ENCODE measurements around the gene MYO9A. TPM values are rescaled to one million over a fixed set of nuclear protein-coding genes. Genes with fewer than 3 reads are reported as not detected.

MYO9A gene
- total RNA-seq, 1 donor from 2014 or later, result 79.5 TPM

GRCh38 chr15:72127724-72128322 is 9.9 kb upstream of the MYO9A start:
- no peak for TF ChIP-seq CTCF (IDR thresholded peaks at IDR 0.05; ENCODE audit: unreplicated experiment)
- Mint-ChIP-seq H3K36me3 (no peaks in the 10 kb centered on the region), H3K4me3 (no peak overlapping the region), H3K4me1 (peaks cover 2% of the 10 kb centered on the region), H3K9me3 (no peaks in the 10 kb centered on the region), H3K27me3 (ENCODE audit: low read depth) (no peaks in the 10 kb centered on the region), H3K27ac (no peak overlapping the region)
- no peak for DNase-seq (ENCODE audit: low spot score in 2 of 2, unreplicated experiment in 2 of 2)

GRCh38 chr15:72124218-72124617 is 6.3 kb upstream of the MYO9A start:
- no peak overlapping the region for H3K27ac Mint-ChIP-seq

GRCh38 chr15:72117486-72118016 is 399 bp downstream of the MYO9A start:
- Mint-ChIP-seq H3K27me3 (ENCODE audit: low read depth) (no peaks in the 10 kb centered on the region), H3K9me3 (no peaks in the 10 kb centered on the region), H3K36me3 (no peaks in the 10 kb centered on the region), H3K4me3 (peak overlapping the region; percentile 95), H3K27ac (peak overlapping the region; percentile 97), H3K4me1 (peaks cover 51% of the 10 kb centered on the region)
- TF ChIP-seq CTCF (IDR thresholded peaks at IDR 0.05; ENCODE audit: unreplicated experiment), result no peak
- peak in 1 of 2 experiments; percentile 54 for DNase-seq (ENCODE audit: low spot score in 2 of 2, unreplicated experiment in 2 of 2)

More at GRCh38 chr15:72124218-72124617, 6.3 kb upstream of the MYO9A start:
- Mint-ChIP-seq H3K36me3 (no peaks in the 10 kb centered on the region), H3K4me1 (peaks cover 9% of the 10 kb centered on the region), H3K9me3 (no peaks in the 10 kb centered on the region), H3K4me3 (no peak overlapping the region), H3K27me3 (ENCODE audit: low read depth) (no peaks in the 10 kb centered on the region)
- TF ChIP-seq CTCF (IDR thresholded peaks at IDR 0.05; ENCODE audit: unreplicated experiment), result no peak
- DNase-seq (ENCODE audit: low spot score in 2 of 2, unreplicated experiment in 2 of 2), result no peak

DNA sequence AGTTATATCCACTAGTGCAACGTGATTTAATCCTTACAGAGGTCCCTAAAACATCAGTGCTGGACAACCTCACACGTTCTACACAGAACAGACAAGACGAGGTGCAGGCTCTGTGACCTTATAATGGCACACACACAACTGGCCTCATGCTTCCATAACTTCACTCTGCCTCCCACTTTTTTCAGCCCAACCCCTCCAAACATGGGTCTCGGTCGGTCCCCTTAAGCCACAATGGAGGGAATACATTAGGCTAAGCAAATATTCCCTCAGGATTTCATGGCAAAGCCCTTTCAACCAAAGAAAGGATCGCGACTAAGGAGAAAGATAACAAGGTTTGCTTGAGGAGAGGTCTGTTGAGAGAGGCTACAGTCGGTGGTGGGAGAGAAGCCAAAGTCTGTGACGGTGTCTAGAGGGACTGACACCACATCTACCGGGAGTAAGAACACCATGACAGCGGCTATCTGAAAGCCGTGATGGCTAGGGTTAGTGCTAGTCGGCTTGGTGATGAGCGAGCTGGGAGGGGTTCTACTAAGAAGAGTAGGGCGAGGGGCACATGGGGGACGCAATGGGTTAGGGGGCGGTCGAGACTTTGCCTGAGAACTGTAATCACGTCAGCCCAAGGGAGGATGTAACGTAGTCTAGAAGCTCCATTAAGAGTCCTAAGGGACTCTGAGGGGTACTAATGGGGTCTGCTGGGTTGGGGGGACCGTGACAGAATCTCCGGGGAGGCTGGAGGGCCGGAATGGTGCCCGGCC is 1.0 kb downstream of the MYO9A start:
- peak overlapping the region; percentile 95 for H3K4me3 Mint-ChIP-seq
- H3K9me3 Mint-ChIP-seq, result no peaks in the 10 kb centered on the region
- H3K4me1 Mint-ChIP-seq, result peaks cover 56% of the 10 kb centered on the region
- no peak for TF ChIP-seq CTCF (IDR thresholded peaks at IDR 0.05; ENCODE audit: unreplicated experiment)
- H3K36me3 Mint-ChIP-seq, result no peaks in the 10 kb centered on the region
- H3K27ac Mint-ChIP-seq, result peak overlapping the region; percentile 97
- DNase-seq (ENCODE audit: low spot score in 2 of 2, unreplicated experiment in 2 of 2), result peak in 1 of 2 experiments; percentile 24
- no peaks in the 10 kb centered on the region for H3K27me3 Mint-ChIP-seq (ENCODE audit: low read depth)

- Mint-ChIP-seq H3K4me1 (peaks cover 48% of the 10 kb centered on the region), H3K9me3 (no peaks in the 10 kb centered on the region), H3K27ac (peak overlapping the region; percentile 90), H3K27me3 (ENCODE audit: low read depth) (no peaks in the 10 kb centered on the region), H3K36me3 (peaks cover 1% of the 10 kb centered on the region), H3K4me3 (no peak overlapping the region)
- DNase-seq (ENCODE audit: low spot score in 2 of 2, unreplicated experiment in 2 of 2), result no peak
- no peak for TF ChIP-seq CTCF (IDR thresholded peaks at IDR 0.05; ENCODE audit: unreplicated experiment)
Observed at GRCh38 chr15:72113347-72114031, 4.5 kb downstream of the MYO9A start.

All from mesothelial cell of epicardium (in vitro differentiated cells).